ENCODE measurements around the gene PCDHAC2.

The PCDHAC2 gene, protein sequence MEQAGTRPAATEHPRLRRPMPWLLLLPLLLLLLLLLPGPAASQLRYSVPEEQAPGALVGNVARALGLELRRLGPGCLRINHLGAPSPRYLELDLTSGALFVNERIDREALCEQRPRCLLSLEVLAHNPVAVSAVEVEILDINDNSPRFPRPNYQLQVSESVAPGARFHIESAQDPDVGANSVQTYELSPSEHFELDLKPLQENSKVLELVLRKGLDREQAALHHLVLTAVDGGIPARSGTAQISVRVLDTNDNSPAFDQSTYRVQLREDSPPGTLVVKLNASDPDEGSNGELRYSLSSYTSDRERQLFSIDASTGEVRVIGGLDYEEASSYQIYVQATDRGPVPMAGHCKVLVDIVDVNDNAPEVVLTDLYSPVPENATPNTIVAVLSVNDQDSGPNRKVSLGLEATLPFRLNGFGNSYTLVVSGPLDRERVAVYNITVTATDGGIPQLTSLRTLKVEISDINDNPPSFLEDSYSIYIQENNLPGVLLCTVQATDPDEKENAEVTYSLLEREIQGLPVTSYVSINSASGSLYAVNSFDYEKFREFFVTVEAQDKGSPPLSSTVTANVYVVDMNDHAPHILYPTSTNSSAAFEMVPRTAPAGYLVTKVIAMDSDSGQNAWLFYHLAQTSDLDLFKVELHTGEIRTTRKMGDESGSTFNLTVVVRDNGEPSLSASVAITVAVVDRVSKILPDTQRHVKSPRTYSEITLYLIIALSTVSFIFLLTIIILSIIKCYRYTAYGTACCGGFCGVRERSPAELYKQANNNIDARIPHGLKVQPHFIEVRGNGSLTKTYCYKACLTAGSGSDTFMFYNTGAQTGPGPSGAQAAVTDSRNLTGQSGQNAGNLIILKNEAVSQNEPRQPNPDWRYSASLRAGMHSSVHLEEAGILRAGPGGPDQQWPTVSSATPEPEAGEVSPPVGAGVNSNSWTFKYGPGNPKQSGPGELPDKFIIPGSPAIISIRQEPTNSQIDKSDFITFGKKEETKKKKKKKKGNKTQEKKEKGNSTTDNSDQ

DNA sequence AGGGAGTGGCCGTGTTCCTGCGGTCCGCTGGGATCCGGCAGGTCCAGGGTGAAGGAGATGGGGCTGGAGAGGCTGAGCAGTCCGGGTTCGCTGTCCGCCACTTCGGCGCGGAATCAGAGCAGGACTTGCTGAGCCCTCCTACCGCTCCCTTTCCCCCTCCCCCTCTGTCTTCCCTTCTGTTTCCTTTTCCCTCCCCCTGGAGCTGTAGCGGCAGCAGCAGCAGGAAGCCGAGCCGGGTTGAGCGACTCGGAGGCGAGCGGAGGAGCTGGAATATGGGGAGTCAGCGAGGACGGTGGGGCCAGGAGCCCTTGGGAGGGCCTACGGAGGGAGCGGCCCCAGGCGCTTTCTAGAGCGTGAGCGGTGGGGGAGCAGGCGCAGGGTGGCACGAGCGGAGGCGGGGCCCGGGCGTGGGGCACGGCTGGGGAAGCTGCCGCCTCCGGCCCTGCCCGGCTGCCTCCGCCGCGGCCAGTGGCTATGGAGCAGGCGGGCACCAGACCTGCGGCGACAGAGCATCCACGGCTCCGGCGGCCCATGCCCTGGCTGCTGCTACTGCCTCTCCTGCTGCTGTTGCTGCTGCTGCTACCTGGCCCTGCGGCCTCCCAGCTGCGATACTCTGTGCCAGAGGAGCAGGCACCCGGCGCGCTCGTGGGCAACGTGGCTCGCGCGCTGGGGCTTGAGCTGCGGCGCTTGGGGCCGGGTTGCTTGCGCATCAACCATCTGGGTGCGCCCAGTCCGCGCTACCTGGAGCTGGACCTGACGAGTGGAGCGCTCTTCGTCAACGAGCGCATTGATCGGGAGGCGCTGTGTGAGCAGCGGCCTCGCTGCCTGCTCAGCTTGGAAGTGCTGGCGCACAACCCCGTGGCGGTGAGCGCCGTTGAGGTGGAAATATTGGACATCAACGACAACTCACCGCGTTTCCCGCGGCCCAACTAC is at the start of gene PCDHAC2:
TSS of gene PCDHAC2 (plus strand) at position 184 of the 933 bp plus-strand sequence. CDS start at position 475, 291 bp downstream.
- no peak for DNase-seq (ENCODE audit: low read depth in 1 of 2, low spot score in 1 of 2)

DNA sequence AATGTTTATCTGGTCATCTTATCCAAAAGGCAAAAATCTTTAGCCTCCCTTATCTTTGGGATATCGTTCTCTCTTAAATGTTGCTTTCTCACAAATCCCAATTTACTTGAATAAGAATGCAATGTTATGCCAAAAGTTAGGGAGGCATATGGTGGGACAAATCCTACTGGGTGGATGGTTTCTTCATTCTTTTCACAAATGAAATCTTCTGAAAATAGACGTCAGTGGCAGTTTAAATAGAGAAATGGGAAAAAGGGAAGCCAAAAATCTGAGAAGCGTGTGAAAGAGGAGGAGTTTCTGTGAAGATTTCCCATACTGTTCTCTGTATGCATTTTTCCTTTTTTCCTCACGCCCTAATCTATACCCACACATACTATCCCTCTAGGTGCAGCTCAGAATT is 42.7 kb upstream of the PCDHAC2 start:
- no peak for DNase-seq (ENCODE audit: low read depth in 1 of 2, low spot score in 1 of 2)

DNA sequence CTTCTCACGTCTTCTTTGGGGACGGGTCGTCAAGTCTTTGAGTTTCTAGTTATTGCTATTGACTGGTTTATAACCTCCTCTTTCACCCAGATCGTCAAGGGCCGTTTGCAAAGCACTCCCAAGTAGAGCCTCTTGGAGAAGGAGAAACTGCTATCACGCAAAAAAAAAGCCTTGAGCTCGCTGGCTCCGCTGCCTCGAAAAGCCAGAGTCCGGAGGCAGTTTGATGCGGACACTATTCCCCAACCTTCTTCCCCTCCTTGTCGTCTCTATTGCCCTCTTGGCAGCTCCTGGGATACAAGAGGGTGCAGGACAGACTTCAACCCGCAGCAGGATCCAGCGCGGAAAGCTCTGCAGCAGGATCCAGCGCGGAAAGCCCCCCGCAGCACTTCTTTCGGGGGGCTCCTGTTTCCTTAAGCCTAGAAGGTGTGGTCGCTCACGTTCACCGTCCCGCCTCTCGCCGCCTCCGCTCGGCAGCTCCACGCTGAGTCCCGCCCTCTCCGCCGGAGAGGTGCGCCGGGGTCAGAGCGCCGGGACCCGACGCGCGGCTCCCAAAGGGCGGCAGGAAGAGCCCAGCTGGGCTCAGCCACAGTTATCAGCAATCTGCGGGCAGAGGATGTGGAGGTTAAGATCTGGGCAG is 40.4 kb upstream of the PCDHAC2 start, which contains the start of gene PCDHAC1:
TSS of gene PCDHAC1 (plus strand) at position 494 of the 637 bp plus-strand sequence. CDS start 594 bp downstream, outside the sequence.
- no peak for DNase-seq (ENCODE audit: low read depth in 1 of 2, low spot score in 1 of 2)

DNA sequence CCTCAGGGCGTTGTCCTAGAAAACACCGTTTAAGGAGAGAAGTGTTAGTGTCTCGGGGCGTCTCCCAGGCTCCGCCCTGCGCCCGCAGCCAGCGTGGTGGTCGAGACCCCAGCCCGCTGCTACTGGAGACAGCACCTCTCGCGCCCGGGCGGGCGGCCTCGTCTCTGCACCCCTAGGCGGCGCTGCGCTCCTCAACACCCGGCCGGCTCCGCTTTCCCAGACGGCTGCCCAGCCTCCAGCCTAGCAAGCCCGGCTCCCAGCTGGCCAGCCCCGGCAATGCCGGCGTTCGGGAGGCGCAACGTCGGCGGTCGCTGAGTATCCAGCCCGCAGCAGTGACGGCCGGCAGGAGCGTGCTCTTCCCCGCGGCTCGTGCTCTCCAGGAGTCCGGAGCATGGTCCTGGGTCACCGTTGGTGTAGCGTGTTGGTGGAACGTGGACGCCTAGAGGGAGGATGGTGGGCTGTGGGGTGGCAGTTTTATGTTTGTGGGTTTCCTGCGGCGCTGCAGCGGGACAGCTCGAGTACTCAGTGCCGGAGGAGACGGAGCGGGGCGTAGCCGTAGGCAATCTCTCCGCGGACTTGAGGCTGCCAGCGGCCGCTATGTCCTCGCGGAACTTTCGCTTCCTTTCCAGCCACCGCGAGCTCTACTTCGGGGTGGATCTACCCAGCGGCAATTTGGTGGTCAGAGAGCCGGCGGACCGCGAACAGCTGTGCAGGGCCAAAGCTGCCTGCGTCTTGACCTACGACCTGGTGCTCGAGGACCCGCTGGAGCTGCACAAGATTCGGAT is 39.6 kb upstream of the PCDHAC2 start:
- DNase-seq (ENCODE audit: low read depth in 1 of 2, low spot score in 1 of 2): no peak

DNA sequence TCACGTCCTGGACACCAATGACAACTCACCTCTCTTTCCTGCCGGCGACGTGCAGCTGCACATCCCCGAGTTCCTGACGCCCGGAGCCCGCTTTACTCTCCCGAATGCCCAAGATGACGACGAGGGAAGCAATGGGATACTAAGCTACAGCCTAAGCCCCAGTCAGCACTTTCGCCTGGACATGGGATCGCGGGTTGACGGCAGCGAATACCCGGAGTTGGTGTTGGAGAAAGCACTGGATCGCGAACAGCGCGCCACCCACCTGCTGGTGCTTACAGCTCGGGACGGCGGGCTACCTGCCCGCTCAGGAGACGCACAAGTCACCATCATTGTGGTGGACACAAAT is 39.1 kb upstream of the PCDHAC2 start:
- no peak for DNase-seq (ENCODE audit: low read depth in 1 of 2, low spot score in 1 of 2)

- no peak for DNase-seq (ENCODE audit: low read depth in 1 of 2, low spot score in 1 of 2)
Observed at GRCh38 chr5:140934964-140935606, 31.2 kb upstream of the PCDHAC2 start.

GRCh38 chr5:140946578-140946977 is 19.7 kb upstream of the PCDHAC2 start:
- DNase-seq (ENCODE audit: low read depth in 1 of 2, low spot score in 1 of 2): no peak

DNA sequence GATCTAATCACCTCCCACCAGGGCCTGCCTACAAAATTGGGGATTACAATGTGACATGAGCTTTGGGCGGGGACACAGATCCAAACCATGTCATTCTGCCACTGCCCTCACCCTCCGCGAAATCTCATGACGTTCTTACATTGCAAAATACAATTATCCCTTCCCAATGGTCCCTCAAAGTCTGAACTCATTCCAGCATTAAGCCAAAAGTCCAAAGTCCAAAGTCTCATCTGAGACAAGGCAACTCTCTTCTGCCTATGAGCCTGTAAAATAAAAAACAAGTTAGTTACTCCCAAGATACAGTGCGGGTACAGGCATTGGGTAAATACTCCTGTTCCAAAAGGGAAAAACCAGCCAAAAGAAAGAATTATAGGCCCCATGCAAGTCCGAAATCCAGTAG is 14.6 kb upstream of the PCDHAC2 start:
- DNase-seq (ENCODE audit: low read depth in 1 of 2, low spot score in 1 of 2): no peak

GRCh38 chr5:140953234-140953633 is 13.0 kb upstream of the PCDHAC2 start:
- no peak for DNase-seq (ENCODE audit: low read depth in 1 of 2, low spot score in 1 of 2)

DNA sequence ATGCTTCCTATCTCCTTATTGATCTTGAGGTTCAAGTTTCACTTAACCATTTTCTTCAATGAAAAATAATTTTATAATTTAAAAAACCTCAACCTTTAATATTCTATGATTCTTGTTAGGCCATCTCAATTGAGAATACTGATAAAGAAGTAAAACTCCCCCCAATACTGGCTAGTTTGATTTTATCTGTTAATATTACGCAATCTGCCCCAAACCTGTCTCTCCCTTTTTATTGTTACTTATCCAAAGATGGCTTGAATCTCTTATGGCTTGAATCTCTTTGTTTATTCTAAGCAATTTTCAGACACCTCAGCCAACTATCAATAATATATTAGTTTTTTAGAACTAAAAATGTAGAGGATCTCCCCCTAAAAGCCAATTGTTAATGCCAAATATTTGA is 4.1 kb upstream of the PCDHAC2 start:
- no peak for DNase-seq (ENCODE audit: low read depth in 1 of 2, low spot score in 1 of 2)

DNA sequence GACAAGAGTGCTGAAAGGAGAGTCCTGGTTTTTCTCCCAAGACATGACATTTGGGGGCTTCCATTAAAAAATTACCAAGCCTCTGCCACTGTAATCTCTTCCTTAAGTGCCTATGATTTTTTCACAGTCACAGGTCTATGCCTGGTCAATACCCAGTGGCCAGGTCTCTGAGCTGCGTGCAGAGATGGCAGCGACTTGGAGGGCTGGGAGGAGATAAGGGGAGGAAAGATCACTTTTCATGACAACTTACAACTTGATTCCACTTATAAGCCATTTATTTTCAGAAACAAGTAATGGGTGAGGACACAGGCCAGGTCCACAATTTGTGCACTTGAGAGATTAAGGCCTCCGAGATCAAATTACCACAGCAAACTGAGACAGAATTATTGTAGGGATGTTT is 1.9 kb upstream of the PCDHAC2 start:
- DNase-seq (ENCODE audit: low read depth in 1 of 2, low spot score in 1 of 2): no peak

DNA sequence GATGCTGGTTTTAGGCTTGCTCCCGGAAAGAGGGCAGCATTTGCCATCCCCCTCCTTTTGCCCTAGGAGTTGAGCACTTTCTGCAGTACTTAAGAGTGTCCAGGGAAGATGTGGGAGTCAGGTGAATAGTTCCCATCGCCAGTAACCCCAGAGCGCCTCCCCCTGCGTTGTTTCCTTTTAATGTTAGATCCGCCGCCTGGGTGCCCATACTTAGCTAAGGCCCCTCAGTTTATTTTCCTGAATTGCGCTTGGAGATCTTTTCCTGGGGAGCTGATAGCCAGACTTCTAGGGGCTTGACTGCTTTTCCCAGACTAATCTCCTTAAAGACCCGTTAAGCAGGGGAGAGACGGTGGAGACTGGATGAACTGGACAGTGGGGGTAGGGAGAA is 377 bp upstream of the PCDHAC2 start:
- DNase-seq (ENCODE audit: low read depth in 1 of 2, low spot score in 1 of 2): no peak

DNA sequence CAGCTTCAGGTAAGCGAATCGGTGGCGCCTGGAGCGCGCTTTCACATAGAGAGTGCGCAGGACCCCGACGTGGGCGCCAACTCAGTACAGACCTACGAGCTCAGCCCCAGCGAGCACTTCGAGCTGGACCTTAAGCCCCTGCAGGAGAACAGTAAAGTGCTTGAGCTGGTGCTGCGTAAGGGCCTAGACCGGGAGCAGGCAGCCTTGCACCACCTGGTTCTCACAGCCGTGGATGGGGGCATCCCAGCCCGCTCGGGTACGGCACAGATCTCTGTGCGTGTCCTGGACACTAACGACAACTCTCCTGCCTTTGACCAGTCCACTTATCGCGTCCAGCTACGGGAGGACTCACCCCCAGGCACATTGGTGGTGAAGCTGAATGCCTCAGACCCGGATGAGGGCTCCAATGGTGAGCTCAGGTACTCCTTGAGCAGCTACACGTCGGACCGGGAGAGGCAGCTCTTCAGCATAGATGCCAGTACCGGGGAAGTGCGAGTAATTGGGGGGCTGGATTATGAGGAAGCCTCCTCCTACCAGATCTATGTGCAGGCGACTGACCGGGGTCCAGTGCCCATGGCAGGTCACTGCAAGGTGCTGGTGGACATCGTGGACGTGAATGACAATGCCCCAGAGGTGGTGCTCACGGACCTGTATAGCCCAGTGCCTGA is 1.1 kb downstream of the PCDHAC2 start:
- no peak for DNase-seq (ENCODE audit: low read depth in 1 of 2, low spot score in 1 of 2)

DNA sequence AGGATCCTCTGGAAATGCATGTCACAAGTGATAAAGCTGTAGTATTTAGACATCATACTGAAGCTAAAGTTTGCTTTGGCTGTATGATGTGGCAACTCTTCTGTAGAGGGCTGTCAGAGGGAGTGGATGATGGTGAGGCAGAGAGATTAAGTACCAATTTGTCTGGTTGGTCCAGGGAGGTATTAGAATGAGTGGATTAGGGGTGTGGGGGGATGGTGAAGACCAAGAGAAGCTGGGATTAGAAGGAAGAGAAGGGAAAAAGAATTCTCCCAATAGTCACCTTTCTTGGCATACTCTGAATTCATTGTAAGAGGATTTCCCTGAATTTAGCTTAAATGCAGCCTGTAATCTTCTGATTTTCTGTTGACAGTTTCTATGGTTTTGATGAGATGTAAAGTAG is 3.6 kb downstream of the PCDHAC2 start:
- no peak for DNase-seq (ENCODE audit: low read depth in 1 of 2, low spot score in 1 of 2)

- DNase-seq (ENCODE audit: low read depth in 1 of 2, low spot score in 1 of 2): no peak
Observed at GRCh38 chr5:140973550-140973949, 7.3 kb downstream of the PCDHAC2 start.

- DNase-seq (ENCODE audit: low read depth in 1 of 2, low spot score in 1 of 2): no peak
Observed at GRCh38 chr5:140977003-140977402, 10.7 kb downstream of the PCDHAC2 start.

- no peak for DNase-seq (ENCODE audit: low read depth in 1 of 2, low spot score in 1 of 2)
Observed at GRCh38 chr5:140978260-140978659, 12.0 kb downstream of the PCDHAC2 start.

DNA sequence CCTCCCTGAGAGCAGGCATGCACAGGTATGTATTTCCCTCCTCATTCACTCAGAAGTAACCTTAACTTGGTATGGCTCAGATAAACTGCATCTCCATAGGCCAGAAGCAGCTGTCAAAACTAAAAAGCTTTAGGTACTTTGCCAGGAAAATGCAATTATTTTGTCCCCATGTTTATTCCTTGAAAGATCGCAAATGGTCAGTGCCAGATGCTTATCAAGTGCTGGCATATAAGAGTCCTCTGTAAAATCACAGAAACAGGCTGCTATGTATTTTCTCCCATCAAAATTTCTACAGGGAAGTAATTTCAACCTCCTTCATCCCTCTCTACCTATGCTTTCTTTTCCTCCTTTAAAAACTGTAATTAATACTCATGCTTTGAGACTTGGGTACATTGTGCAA is 12.7 kb downstream of the PCDHAC2 start:
- DNase-seq (ENCODE audit: low read depth in 1 of 2, low spot score in 1 of 2): no peak

Measured in activated CD4-positive, alpha-beta T cell treated with anti-CD3 and anti-CD28 coated beads, Interleukin-2, amount 50 U/mL, for 24 hours (primary cell).